22Rv1 (cell line): ENCODE measurements around the gene NECAB2.

ENCODE experiments used
- CTCF ChIP-seq: fragments of 450-650 bp; IDR thresholded peaks from 2 replicates; pipeline ENCODE4 v1.5.1; 2017; ENCODE audit warnings: mild to moderate bottlenecking
- ZFX ChIP-seq: fragments of 450-650 bp; IDR thresholded peaks from 2 replicates; pipeline ENCODE4 v1.6.1; 2017; ENCODE audit warnings: antibody characterized with exemption, borderline replicate concordance

GRCh38 chr16:84003038-84003437 lies 35.0 kb downstream of the NECAB2 start:
- TF ChIP-seq CTCF (no peak), ZFX (no peak)
